GM12875 (cell line): ENCODE results near the gene ZBP1.

Experiments
- H3K4me3 ChIP-seq: one replicate; pipeline ENCODE4 v1.5.1; 2011; ENCODE audit warnings: low read depth, low read length, control low read depth
- CTCF ChIP-seq: IDR thresholded peaks from 2 replicates; pipeline ENCODE4 v1.5.1; 2011; ENCODE audit warnings: low read depth, mild to moderate bottlenecking, control low read depth, inconsistent platforms, low read length, moderate library complexity, borderline replicate concordance; ENCODE audit not compliant: insufficient read depth

ZBP1 gene

DNA sequence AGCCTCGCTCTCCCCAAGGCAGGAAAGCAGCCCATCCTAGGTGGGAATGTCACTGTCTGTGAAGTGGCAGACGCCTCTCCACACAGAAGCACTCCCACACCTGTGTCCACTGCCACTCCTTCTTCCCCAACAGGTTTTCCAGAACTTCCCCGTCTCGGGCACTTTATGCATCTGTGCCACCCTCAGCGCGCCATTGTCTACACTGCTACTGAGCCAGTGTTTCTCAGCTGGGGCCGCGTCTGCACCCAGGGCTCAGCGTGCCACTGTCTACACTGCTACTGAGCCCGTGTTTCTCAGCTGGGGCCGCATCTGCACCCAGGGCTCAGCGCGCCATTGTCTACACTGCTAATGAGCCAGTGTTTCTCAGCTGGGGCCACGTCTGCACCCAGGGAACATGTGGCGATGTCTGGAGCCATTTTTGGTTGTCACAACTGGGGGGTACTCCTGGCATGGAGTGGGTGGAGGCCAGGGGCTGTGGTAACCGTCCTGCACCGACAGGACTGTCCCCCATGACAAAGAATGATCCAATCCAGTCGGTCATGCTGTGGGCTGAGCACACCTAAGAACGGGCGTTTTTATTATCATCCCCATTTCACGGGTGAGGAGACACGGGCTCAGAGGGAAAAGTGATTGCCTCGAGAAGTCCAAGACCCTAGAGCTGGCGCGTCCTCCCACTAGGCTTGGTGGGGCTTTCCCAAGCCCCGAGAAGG, 41.7 kb upstream of the ZBP1 start:
- no peak overlapping the region for H3K4me3 ChIP-seq
- no peak for TF ChIP-seq CTCF

DNA sequence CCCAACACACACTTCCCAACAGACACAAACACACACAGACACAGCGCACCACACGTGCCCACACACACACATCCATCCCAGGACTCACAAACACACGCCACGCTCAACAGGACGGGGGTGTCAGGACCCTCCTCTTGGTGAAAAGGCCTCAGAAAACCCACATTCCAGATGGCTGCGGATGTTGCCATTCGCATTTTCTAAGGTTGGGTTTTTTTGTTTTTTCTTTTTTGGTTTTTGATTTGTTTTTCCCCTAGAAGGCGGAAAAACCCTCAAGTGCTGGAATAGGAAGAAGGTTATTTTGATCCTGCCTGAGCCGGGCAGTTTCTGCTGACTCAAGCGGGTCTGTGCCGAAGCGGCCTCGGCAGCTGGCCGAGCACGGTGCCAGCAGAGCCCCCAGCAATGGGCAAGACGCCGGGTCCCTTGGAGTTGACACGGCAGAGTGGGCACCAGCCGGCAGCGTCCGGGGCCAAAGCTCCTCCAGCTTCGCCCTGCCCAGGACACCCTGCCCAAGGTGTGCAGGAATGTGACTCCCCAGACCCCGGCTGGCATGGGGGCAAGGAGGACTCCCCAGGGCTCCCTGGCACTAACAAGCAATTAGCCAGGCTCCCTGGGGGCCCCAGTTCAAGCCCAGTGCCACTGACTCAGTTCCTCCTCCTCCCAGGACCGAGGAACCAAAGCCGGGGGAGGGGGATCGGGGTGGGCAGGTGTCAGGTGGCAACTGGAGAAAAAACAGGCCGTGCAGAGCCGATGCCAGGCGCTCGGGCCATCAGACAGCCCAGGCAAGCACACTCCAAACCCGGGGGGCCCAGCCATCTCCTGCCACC, 40.9 kb upstream of the ZBP1 start:
- TF ChIP-seq CTCF, result no peak
- no peak overlapping the region for H3K4me3 ChIP-seq

DNA sequence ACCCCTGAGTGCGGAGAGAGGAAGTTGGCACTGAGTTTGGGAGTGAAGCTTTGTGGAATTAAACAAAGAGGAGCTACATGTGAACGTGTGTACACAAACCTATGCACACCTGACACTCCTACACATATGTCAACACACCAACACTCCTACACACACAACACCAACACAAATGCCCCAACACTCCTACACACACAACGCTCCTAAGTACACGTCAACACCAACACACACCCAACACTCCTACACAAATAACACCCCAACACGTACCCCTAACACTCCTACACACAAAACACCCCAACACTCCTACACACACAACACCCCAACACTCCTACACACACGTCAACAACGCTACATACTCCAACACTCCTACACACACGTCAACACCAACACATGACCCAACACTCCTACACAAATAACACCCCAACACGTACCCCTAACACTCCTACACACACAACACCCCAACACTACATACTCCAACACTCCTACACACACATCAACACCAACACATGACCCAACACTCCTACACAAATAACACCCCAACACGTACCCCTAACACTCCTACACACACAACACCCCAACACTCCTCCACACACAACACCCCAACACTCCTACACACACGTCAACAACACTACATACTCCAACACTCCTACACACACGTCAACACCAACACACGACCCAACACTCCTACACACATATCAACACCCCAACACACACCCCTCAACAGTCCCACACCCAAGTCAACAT, 40.1 kb upstream of the ZBP1 start:
- H3K4me3 ChIP-seq, result no peak overlapping the region
- no peak for TF ChIP-seq CTCF

- H3K4me3 ChIP-seq, result no peak overlapping the region
- no peak for TF ChIP-seq CTCF
Observed at GRCh38 chr20:57659517-57660180, 39.4 kb upstream of the ZBP1 start.

DNA sequence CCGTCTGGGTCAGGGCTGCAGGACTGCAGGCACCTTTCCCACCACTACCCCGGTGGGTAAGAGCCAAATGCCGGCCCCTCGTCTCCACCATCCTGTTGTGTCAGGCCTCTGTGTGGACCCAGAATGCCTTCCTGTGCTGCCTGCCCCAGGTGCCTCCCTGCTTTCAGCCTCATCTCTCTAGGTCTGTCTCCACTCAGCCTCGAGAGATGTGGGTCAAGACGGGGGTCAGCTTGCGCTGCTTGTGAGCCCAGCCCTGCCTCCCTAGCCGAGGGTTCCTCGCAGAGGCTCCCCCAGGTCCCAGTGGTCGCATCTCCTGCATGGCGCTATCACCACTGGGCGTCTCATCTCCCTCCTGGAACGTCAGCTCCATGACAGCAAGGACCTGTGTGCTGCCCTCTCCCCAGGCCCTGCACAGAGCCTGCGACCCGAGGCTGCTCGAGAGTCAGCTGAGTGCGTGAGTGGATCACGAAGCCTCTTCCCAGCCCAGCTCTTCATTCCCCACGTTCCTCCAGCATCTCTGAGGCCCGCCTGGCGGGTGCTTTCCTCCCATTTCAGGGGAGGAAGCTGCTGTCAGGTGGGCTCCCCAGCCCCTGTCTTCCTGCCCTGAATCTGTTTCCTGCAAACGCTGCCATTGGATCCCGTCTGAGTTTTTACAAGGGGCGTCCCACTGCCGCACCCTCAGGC, 38.7 kb upstream of the ZBP1 start:
- H3K4me3 ChIP-seq, result no peak overlapping the region
- TF ChIP-seq CTCF, result no peak

GRCh38 chr20:57658447-57658832, 38.2 kb upstream of the ZBP1 start:
- no peak for TF ChIP-seq CTCF
- no peak overlapping the region for H3K4me3 ChIP-seq
